Rectal smooth muscle tissue (tissue), 1 donor: ENCODE measurements around the gene PRMT7.
A peak's percentile ranks its signal among the peaks of the same experiment; 100 is the strongest.

Experiments
- H3K27ac ChIP-seq: one replicate; pipeline ENCODE4 v1.7.0; 2013; ENCODE audit warnings: low read depth, low read length, inconsistent platforms
- H3K27me3 ChIP-seq: one replicate; pipeline ENCODE4 v1.7.0; 2013; ENCODE audit warnings: low read length; ENCODE audit not compliant: control insufficient read depth, insufficient read depth
- H3K36me3 ChIP-seq: one replicate; pipeline ENCODE4 v1.7.0; 2013; ENCODE audit warnings: low read length; ENCODE audit not compliant: control insufficient read depth, insufficient read depth
- H3K4me1 ChIP-seq: one replicate; pipeline ENCODE4 v1.7.0; 2013; ENCODE audit warnings: low read length; ENCODE audit not compliant: control insufficient read depth, insufficient read depth
- H3K4me3 ChIP-seq: one replicate; pipeline ENCODE4 v1.7.0; 2013; ENCODE audit warnings: low read length
- H3K9ac ChIP-seq: one replicate; pipeline ENCODE4 v1.7.0; 2013; ENCODE audit warnings: low read length

PRMT7 gene

DNA sequence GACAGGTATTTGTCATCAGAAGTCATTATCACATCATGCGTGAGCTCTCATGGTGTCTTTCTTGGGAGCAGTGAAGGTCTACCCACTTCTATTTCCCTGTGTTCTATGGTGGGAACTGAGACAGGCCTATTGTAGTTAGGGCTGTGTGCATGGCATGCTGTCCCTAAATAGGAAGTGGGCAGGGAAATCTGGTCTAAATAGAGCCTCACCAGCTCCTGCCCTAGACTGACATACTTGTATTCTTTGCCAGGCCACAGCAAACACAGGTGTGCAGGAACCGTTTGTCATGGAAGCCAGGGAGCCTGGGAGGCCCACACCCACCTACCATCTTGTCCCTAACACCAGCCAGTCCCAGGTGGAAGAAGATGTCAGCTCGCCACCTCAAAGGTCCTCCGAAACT is 36.4 kb upstream of the PRMT7 start:
- H3K27ac ChIP-seq: no peak overlapping the region
- H3K9ac ChIP-seq: no peak overlapping the region
- H3K36me3 ChIP-seq: peaks cover 10% of the 10 kb centered on the region
- H3K4me3 ChIP-seq: no peak overlapping the region
- peaks cover 3% of the 10 kb centered on the region for H3K4me1 ChIP-seq
- H3K27me3 ChIP-seq: no peaks in the 10 kb centered on the region

DNA sequence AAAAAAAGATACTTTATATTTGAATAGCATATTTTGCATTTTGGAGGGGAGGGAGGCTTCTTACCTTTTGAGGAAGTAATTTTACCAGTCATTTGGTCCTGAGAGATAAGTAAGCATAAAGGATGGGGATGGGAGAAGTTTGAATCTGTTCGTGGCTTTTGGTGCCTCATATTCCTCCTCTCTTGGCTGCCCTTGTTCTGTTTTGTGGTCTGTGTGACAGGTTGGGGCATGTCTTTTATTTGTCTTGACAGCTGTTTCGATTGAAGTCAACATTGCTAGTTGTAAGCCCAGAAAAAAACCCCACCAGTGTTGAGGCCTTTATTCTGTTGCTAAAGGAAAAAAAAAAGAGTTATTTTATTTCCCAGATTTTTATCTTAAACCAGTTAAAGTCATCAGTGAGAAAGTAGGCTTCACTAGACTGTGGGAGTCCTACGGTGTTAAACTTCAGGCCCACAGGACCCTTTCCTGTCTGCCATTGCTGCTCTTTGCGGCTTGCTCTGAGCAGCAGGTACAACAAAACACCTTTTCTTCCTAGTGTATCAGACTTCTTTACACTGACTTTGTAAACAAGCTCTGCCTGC is 35.1 kb upstream of the PRMT7 start:
- Histone ChIP-seq H3K4me3 (no peak overlapping the region), H3K36me3 (peaks cover 10% of the 10 kb centered on the region), H3K27me3 (no peaks in the 10 kb centered on the region), H3K9ac (no peak overlapping the region), H3K27ac (peak overlapping the region; percentile 48), H3K4me1 (peaks cover 3% of the 10 kb centered on the region)

DNA sequence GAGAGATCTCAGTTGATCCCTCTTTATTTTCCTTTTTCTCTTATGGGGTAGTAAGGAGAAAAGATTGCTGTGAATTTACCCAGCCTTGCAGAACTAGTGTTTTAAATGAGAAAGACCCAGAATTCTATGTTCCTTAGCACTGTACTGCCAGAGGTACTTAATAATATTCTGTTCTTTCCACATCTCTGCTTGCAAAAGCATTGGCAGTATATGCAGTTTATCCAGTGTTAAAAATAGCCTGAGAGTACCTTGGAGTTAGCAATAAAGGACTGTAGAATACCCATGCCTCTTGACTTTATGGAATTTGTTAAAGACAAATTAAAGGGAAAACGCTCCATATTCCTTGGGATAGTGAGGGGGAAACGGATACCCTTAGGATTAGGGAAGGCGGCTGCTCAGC is 34.6 kb upstream of the PRMT7 start:
- Histone ChIP-seq H3K27ac (peak overlapping the region; percentile 48), H3K36me3 (peaks cover 10% of the 10 kb centered on the region), H3K9ac (no peak overlapping the region), H3K4me3 (no peak overlapping the region), H3K27me3 (no peaks in the 10 kb centered on the region), H3K4me1 (peaks cover 3% of the 10 kb centered on the region)

DNA sequence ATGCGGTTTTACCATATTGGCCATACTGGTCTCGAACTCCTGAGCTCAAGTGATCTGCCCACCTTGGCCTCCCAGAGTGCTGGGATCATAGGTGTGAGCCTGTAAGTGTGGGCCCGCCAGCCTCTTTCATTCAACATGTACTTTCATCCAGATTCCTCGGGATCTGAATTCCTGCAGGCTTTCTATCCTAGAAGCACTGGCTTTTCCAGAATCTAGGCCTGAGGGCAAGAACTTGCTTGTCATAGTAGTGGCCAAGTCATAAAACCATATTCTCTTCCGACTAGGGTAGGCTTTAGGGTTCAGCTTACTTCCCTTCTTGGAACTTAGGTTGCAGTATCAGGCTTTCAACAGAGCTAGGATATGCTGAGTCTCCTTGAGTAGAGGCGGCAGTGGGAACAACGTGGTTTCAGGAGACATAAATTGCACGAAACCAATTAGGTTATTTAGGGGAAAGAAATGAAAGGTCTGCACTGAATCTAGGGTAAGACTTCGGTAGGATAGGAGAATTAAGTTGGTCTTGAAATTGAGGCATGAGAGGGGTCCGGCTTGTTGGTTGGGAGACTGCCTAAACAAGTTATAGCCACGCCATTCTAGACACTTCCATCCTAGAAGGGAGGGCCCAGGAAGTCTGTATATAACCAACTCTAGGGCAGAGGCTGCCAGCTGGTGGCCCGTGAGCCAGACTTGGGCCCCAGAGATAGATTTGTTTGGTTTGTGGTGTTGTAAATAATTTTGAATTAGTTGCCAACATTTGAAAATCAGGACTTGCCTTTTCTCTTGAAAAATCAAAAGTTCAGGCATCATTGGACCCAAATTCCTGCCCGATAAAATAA is 30.9 kb upstream of the PRMT7 start:
- H3K36me3 ChIP-seq: peaks cover 3% of the 10 kb centered on the region
- H3K4me3 ChIP-seq: no peak overlapping the region
- no peaks in the 10 kb centered on the region for H3K27me3 ChIP-seq
- no peak overlapping the region for H3K27ac ChIP-seq
- no peak overlapping the region for H3K9ac ChIP-seq
- H3K4me1 ChIP-seq: peaks cover 3% of the 10 kb centered on the region

DNA sequence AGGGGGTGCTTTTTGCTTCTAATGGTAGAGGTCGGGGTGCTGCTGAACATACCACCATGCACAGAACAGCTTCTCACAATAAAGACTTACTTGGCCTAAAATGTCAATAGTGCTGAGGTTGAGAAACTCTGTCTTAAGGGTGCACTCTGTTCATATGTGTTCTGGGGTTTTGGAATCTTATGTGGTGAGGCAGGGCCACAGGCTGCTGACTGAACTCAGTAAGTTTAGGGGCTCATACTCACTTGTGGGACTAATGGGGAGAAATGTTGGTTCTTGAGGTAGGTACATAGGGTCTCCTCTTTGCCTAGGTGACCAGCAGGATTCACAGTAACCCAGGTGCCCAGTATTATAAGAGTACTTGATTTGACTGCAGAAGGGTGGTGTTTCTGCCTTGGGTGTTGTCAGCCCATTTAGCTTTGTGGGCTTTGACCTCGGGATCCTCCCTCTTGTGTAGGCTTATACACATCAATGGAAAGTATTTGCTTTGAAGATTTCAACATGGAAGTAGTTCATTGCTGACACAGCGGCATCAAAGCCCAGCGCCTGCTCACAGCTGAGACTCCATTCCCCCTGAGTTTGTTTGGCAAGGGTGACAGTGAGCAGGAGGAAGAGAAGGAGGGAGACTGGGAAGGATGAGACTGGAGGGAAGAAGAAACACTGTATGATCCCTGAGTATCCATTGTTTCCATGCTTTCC is 29.3 kb upstream of the PRMT7 start:
- Histone ChIP-seq H3K4me1 (no peaks in the 10 kb centered on the region), H3K27ac (no peak overlapping the region), H3K36me3 (peaks cover 8% of the 10 kb centered on the region), H3K9ac (no peak overlapping the region), H3K27me3 (no peaks in the 10 kb centered on the region), H3K4me3 (no peak overlapping the region)

DNA sequence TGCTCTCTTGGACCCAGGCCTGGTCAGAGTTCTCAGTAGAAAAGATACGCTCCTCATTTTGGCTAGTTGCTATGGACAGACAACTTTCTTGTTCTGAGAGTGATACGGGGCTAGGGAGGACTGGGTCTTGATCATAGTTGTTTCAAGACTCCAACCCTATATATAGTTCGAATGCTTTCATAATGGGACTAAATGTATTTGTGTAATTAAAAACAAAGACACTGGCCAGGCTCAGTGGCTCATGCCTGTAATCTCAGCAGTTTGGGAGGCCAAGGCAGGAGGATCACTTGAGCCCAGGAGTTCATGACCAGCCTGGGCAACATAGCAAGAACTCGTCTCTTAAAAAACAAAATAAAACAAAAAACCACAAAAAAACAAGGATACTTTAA is 28.8 kb upstream of the PRMT7 start:
- Histone ChIP-seq H3K27me3 (no peaks in the 10 kb centered on the region), H3K9ac (no peak overlapping the region), H3K27ac (no peak overlapping the region), H3K4me3 (no peak overlapping the region), H3K4me1 (no peaks in the 10 kb centered on the region), H3K36me3 (peaks cover 8% of the 10 kb centered on the region)

DNA sequence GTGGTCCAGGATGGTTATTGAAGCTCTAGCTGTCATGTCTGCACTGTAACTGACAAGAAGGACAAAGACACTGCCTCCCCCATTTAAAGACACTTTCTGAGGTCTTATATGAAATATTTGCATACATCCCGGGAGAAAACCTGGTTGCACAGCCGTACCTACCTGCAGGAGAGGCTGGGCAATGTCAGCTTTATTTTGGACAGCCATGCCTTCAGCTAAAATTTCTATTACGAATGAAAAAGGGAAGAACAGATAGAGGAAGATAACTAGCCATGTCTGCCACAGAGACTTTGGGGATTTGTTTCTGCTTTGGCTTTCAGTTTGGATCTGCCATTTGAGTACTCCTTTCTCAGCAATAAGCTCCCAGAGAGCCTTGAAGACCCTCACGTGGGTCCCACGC is 27.5 kb upstream of the PRMT7 start:
- Histone ChIP-seq H3K36me3 (peaks cover 8% of the 10 kb centered on the region), H3K9ac (no peak overlapping the region), H3K27me3 (no peaks in the 10 kb centered on the region), H3K27ac (no peak overlapping the region), H3K4me3 (no peak overlapping the region), H3K4me1 (no peaks in the 10 kb centered on the region)

DNA sequence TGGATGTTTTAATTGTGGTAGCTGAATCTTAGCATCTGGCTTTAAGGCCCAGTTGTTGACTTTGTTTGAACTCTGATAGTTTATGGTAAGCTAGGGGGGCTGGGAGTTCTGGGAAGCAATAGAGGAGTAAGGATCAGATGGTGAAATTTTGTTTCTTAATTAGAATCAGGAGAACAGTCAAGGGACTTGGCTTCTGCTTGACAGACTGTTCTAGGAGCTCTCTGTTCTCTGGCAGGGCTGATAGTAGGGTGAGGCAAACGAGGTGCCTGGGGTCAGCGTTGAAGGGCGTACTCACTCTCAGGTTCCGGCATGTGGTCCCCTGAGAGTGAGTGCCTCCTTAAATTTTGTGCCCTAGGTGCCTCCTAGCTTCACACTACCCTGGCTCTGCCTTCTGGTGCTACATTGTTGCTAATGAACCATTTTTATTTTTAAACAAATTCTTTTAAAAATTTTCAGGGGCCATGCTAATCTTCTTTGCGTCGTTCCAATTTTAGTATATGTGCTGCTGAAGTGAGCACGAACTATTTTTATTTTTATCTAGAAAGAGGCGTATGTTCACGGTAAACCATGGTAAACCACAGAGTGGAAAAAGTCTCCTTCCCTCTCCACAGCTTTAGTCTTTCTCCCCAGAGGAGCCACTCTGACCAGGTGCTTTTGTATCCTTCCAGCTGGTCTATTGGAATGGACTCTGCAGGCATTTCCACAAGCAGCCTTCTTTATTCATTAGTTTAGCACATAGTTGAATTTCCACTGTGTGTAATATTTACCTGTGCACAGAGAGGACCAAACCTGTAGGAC is 26.8 kb upstream of the PRMT7 start:
- Histone ChIP-seq H3K27me3 (no peaks in the 10 kb centered on the region), H3K4me3 (no peak overlapping the region), H3K9ac (no peak overlapping the region), H3K27ac (no peak overlapping the region), H3K4me1 (no peaks in the 10 kb centered on the region), H3K36me3 (peaks cover 8% of the 10 kb centered on the region)

DNA sequence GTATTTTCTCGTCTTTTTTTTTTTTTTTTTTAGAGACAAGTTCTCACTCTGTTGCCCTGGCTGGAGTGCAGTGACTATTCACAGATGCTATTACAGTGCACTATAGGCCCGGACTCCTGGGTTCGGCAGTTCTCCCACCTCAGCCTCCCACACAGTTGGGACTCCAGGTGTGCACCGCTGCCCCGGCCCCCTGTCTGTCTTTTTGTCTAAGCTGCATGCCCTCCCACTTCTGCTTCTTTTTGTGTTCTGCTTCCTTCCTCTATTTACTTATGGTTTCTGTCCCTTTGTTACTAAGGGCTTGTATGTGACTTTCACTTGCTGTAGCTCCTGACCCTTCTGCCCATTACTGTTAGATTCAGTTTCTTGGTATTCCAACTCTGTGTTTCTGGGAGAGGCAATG is 26.0 kb upstream of the PRMT7 start:
- Histone ChIP-seq H3K27ac (no peak overlapping the region), H3K36me3 (peaks cover 8% of the 10 kb centered on the region), H3K4me3 (no peak overlapping the region)

DNA sequence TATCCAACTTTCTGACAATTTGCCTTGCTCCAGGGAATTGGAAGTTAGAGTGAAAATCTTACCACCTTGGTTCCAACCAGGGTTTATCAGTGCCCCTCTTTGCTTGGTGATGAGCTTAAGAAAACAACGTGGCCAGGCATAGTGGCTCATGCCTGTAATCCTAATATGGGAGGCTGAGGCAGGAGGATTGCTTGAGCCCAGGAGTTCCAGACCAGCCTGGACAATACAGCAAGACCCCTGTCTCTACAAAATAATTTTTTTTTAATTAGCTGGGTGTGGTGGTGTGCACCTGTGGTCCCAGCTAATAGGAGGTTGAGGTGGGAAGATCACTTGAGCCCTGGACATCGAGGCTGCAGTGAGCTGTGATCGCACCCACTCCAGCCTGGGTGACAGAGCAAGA is 25.1 kb upstream of the PRMT7 start:
- no peak overlapping the region for H3K4me3 ChIP-seq
- no peaks in the 10 kb centered on the region for H3K4me1 ChIP-seq

More for the DNA sequence above, 26.0 kb upstream of the PRMT7 start:
- Histone ChIP-seq H3K27me3 (no peaks in the 10 kb centered on the region), H3K4me1 (no peaks in the 10 kb centered on the region), H3K9ac (no peak overlapping the region)

DNA sequence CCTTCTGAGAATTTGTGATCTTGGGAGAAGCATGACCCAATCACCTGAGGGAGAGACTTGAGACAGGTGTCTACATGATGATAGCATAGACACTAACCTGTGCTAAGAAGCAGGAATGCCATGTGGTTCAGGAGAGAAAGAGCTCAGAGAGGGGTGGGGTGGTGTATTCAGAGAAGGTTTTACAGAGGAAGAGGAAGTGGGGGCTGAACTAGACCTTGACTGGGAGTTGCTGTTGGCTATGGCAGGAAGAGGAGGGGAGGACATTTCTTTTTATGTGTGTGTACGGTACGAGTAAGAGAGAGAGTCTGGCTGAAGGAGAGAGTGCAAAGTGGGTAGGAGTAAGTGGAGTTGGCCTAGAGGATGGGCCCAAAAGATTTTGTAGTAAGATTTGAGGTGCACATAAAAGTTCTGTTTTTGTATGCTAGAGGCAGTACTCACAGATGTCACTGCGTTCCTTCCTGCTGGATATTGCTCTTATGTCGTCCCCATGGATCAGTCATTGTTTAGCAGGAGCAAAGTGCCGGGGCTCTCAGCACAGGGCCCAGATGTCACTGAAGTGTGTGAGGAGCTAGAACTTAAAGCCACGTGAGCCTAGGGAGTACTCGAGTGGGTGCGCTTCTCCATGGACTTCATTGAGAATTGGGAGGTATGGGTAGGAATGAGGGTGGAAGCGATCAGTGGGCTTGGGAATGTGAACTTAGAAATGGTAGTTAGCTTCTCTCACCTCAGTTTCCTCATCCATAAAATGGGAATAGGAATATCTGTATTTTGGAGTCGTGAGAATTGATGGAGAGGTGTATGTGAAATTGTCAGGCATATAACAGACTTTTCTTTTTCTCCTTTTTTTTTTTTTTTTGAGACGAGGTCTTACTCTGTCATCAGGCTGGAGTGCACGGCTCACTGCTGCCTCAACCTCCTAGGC is 24.4 kb upstream of the PRMT7 start:
- Histone ChIP-seq H3K27ac (no peak overlapping the region), H3K27me3 (no peaks in the 10 kb centered on the region), H3K4me3 (no peak overlapping the region), H3K4me1 (no peaks in the 10 kb centered on the region), H3K36me3 (peaks cover 13% of the 10 kb centered on the region), H3K9ac (no peak overlapping the region)

More for the DNA sequence above, 25.1 kb upstream of the PRMT7 start:
- H3K9ac ChIP-seq: no peak overlapping the region
- H3K36me3 ChIP-seq: peaks cover 8% of the 10 kb centered on the region
- H3K27ac ChIP-seq: no peak overlapping the region
- H3K27me3 ChIP-seq: no peaks in the 10 kb centered on the region
